Naive thymus-derived CD4-positive, alpha-beta T cell (primary cell): ENCODE measurements around the gene RBFA. TPM values are rescaled to one million over a fixed set of nuclear protein-coding genes. Genes with fewer than 3 reads are reported as not detected.

Experiments
- ATAC-seq: fragments of 150-1000 bp; cut with Tn5 transposase; 2 replicates; pipeline ENCODE4 v1.10.0; 2021; ENCODE audit warnings: mild to moderate bottlenecking, moderate library complexity
- CTCF ChIA-PET: fragments of 350-600 bp; sonication (Branson Sonifier 250); formaldehyde crosslinking; loops from one replicate; lab custom pipeline; 2021; ENCODE audit warnings: antibody characterized with exemption; lab: Charles Lee
- POLR2A ChIA-PET: fragments of 350-600 bp; sonication (Branson Sonifier 250); formaldehyde crosslinking; loops from one replicate; lab custom pipeline; 2021; ENCODE audit warnings: antibody characterized with exemption, inconsistent platforms; lab: Charles Lee
- DNase-seq, 9 donors: peaks; one replicate each; pipeline versions ENCODE4 v3.0.0 to v3.0.0-alpha.2; 2020 to 2022; ENCODE audit warnings: mixed read lengths in 1 of 9
- H3K27ac ChIP-seq: one replicate; pipeline ENCODE4 v1.7.0; 2013; ENCODE audit warnings: mild to moderate bottlenecking, low read depth, low read length, moderate library complexity
- H3K27me3 ChIP-seq, 2 donors: one replicate each; pipeline ENCODE4 v1.7.0; 2013; ENCODE audit warnings: low read length in 2 of 2, mild to moderate bottlenecking in 2 of 2, moderate library complexity in 2 of 2; ENCODE audit not compliant: control insufficient read depth in 2 of 2, insufficient read depth in 2 of 2
- H3K36me3 ChIP-seq, 3 experiments: 1 replicate in 2 of 3; 2 replicates in 1 of 3; pipeline ENCODE4 v1.7.0; 2013; ENCODE audit warnings: low read length in 3 of 3, mild to moderate bottlenecking in 3 of 3, moderate library complexity in 1 of 3; ENCODE audit not compliant: insufficient read depth in 3 of 3, control insufficient read depth in 2 of 3
- H3K4me1 ChIP-seq, 2 donors: one replicate each; pipeline ENCODE4 v1.7.0; 2013; ENCODE audit warnings: low read length in 2 of 2, mild to moderate bottlenecking in 2 of 2, moderate library complexity in 1 of 2; ENCODE audit not compliant: control insufficient read depth in 2 of 2, insufficient read depth in 2 of 2
- H3K4me3 ChIP-seq: 2 replicates; pipeline ENCODE4 v1.7.0; 2013; ENCODE audit warnings: mild to moderate bottlenecking, low read length
- H3K9me3 ChIP-seq, 3 experiments: 1 replicate in 2 of 3; 2 replicates in 1 of 3; pipeline ENCODE4 v1.7.0; 2013; ENCODE audit warnings: low read length in 3 of 3; ENCODE audit not compliant: control insufficient read depth in 2 of 3
- H3K27ac Mint-ChIP-seq, 9 donors: one replicate each; pipeline ENCODE4 v1.8.0; 2020 to 2022; ENCODE audit warnings: mixed read lengths in 9 of 9, mild to moderate bottlenecking in 8 of 9, moderate library complexity in 5 of 9, inconsistent platforms in 2 of 9
- H3K27me3 Mint-ChIP-seq, 5 donors: one replicate each; pipeline ENCODE4 v1.8.0; 2021 to 2022; ENCODE audit warnings: mixed read lengths in 5 of 5, mild to moderate bottlenecking in 1 of 5
- H3K36me3 Mint-ChIP-seq, 5 donors: one replicate each; pipeline ENCODE4 v1.8.0; 2020 to 2022; ENCODE audit warnings: mixed read lengths in 5 of 5, mild to moderate bottlenecking in 3 of 5, inconsistent platforms in 1 of 5
- H3K4me1 Mint-ChIP-seq, 7 donors: one replicate each; pipeline ENCODE4 v1.8.0; 2020 to 2022; ENCODE audit warnings: mixed read lengths in 7 of 7, mild to moderate bottlenecking in 3 of 7, inconsistent platforms in 1 of 7
- H3K4me3 Mint-ChIP-seq, 10 donors: one replicate each; pipeline ENCODE4 v1.8.0; 2020 to 2022; ENCODE audit warnings: mild to moderate bottlenecking in 10 of 10, mixed read lengths in 10 of 10, moderate library complexity in 6 of 10, inconsistent platforms in 2 of 10
- H3K9me3 Mint-ChIP-seq, 11 donors: one replicate each; pipeline ENCODE4 v1.8.0; 2020 to 2022; ENCODE audit warnings: mixed read lengths in 11 of 11, mild to moderate bottlenecking in 4 of 11, inconsistent platforms in 1 of 11, moderate library complexity in 1 of 11
- intact Hi-C, 2 donors: fragments of 100-400 bp; cut with micrococcal nuclease; formaldehyde crosslinking; loops; one replicate each; pipeline ENCODE4 v1.15.1; 2023
- polyA plus RNA-seq, 2 donors: library from polyadenylated mRNA; unstranded; fragments of 300-500 nt; fragmentation: Illumina TruSeq; gene quantifications; one replicate each; pipeline ENCODE4 v1.2.3, GENCODE V29; 2021
- total RNA-seq, 6 experiments: library from RNA in 5 of 6; stranded (reverse) in 5 of 6; gene quantifications; 1 replicate in 5 of 6; 2 replicates in 1 of 6; pipeline ENCODE4 v1.2.3 and lab custom pipeline; 2021 to 2026

Gene RBFA
- total and polyA plus RNA-seq, 7 experiments from 2014 or later, result 14.6 to 23.5 (median 21.6) TPM

GRCh38 chr18:80059945-80060344 is 25.7 kb downstream of the RBFA start:
- peaks cover 0 to 27% (median 0%) of the 10 kb centered on the region in 3 experiments for H3K9me3 ChIP-seq
- Mint-ChIP-seq H3K27me3 (no peaks in the 10 kb centered on the region), H3K9me3 (peaks cover 0 to 81% (median 28%) of the 10 kb centered on the region in 11 donors), H3K4me1 (no peaks in the 10 kb centered on the region), H3K4me3 (no peak overlapping the region), H3K36me3 (peaks cover 0 to 19% (median 4%) of the 10 kb centered on the region in 5 donors), H3K27ac (no peak overlapping the region)
- intact Hi-C loops, result no loop called here
- H3K36me3 ChIP-seq, result no peaks in the 10 kb centered on the region
- no peak overlapping the region for H3K4me3 ChIP-seq
- H3K4me1 ChIP-seq, result no peaks in the 10 kb centered on the region
- no peak overlapping the region for H3K27ac ChIP-seq
- DNase-seq (no peak), ATAC-seq (no peak)
- H3K27me3 ChIP-seq, result no peaks in the 10 kb centered on the region
- ChIA-PET POLR2A (no interaction called here), CTCF (no interaction called here)

DNA sequence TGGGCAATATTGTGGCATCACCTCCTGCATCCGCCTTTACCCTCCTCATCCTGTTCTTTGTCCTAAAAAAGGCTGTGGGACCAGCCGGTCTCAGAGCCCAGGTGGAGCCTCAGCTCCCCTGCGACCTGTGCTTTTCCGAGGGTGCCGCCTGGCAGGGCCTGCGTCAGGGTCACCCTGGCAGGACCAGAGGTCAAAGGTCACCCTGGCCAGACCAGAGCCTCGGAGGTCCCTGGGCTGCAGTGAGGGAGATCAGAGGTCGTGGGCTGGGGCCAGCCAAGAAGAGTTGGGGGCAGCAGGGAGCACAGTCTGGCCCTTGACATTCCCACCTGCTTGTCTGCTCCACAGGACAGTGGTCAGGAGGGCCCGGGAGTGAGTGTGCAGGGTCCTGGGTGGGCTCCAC is 31.5 kb downstream of the RBFA start:
- H3K4me3 ChIP-seq, result no peak overlapping the region
- no peak overlapping the region for H3K27ac ChIP-seq
- ChIA-PET POLR2A (no interaction called here), CTCF (no interaction called here)
- H3K4me3 Mint-ChIP-seq, result no peak overlapping the region
- H3K9me3 Mint-ChIP-seq, result peaks cover 0 to 28% (median 3%) of the 10 kb centered on the region in 11 donors
- peaks cover 0 to 3% (median 0%) of the 10 kb centered on the region in 3 experiments for H3K9me3 ChIP-seq
- intact Hi-C loops, result no loop called here
- ATAC-seq, result no peak
- H3K4me1 Mint-ChIP-seq, result no peaks in the 10 kb centered on the region
- H3K36me3 Mint-ChIP-seq, result peaks cover 0 to 4% (median 0%) of the 10 kb centered on the region in 5 donors
- no peaks in the 10 kb centered on the region for H3K36me3 ChIP-seq
- no peak for DNase-seq
- H3K27ac Mint-ChIP-seq, result no peak overlapping the region
- H3K27me3 Mint-ChIP-seq, result no peaks in the 10 kb centered on the region
- H3K4me1 ChIP-seq, result no peaks in the 10 kb centered on the region
- no peaks in the 10 kb centered on the region for H3K27me3 ChIP-seq

DNA sequence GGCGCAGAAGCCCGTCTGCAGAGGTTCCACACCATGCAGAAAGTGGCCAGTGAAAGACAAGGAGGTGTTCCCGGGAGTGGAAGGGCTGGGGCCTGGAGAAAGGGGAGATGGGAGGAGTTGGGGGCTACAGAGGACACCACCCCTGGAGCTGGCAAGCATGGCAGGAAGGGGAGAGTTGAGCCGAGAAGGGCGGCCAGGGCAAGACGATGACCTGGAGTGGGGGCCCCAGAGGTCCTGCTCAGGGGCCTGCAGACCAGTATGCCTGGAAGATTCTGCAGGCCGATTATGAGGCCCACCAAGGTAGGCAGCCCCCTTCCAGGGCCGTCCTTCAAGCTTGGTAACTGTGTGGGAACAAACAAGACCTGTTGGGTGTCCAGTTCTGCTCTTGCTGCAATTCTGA is 33.1 kb downstream of the RBFA start:
- CTCF ChIA-PET, result no interaction called here
- Histone ChIP-seq H3K4me3 (no peak overlapping the region), H3K9me3 (peaks cover 0 to 2% (median 0%) of the 10 kb centered on the region in 3 experiments), H3K27me3 (no peaks in the 10 kb centered on the region), H3K27ac (no peak overlapping the region), H3K36me3 (no peaks in the 10 kb centered on the region), H3K4me1 (no peaks in the 10 kb centered on the region)
- H3K4me1 Mint-ChIP-seq, result no peaks in the 10 kb centered on the region
- no peak overlapping the region for H3K4me3 Mint-ChIP-seq
- no peak overlapping the region for H3K27ac Mint-ChIP-seq
- ATAC-seq (no peak), DNase-seq (no peak)
- no peaks in the 10 kb centered on the region for H3K27me3 Mint-ChIP-seq
- peaks cover 0 to 13% (median 0%) of the 10 kb centered on the region in 11 donors for H3K9me3 Mint-ChIP-seq
- peaks cover 0 to 4% (median 0%) of the 10 kb centered on the region in 5 donors for H3K36me3 Mint-ChIP-seq
- POLR2A ChIA-PET, result no interaction called here
- intact Hi-C loops, result no loop called here

- CTCF ChIA-PET, result no interaction called here
These were observed 33.7 kb downstream of the RBFA start for GRCh38 chr18:80067897-80068296.

GRCh38 chr18:80068571-80069272 is 34.5 kb downstream of the RBFA start:
- intact Hi-C loops, result no loop called here
- no peak for DNase-seq
- Histone ChIP-seq H3K4me3 (no peak overlapping the region), H3K27ac (no peak overlapping the region), H3K36me3 (no peaks in the 10 kb centered on the region), H3K9me3 (no peaks in the 10 kb centered on the region), H3K27me3 (no peaks in the 10 kb centered on the region), H3K4me1 (no peaks in the 10 kb centered on the region)
- ATAC-seq, result no peak
- Mint-ChIP-seq H3K27me3 (no peaks in the 10 kb centered on the region), H3K9me3 (peaks cover 0 to 5% (median 0%) of the 10 kb centered on the region in 11 donors), H3K36me3 (peaks cover 0 to under 1% (median 0%) of the 10 kb centered on the region in 5 donors), H3K4me1 (no peaks in the 10 kb centered on the region), H3K27ac (no peak overlapping the region), H3K4me3 (no peak overlapping the region)
- CTCF ChIA-PET, result no interaction called here
- POLR2A ChIA-PET, result no interaction called here

More at GRCh38 chr18:80067897-80068296, 33.7 kb downstream of the RBFA start:
- Histone ChIP-seq H3K9me3 (no peaks in the 10 kb centered on the region), H3K27ac (no peak overlapping the region), H3K4me1 (no peaks in the 10 kb centered on the region), H3K36me3 (no peaks in the 10 kb centered on the region), H3K4me3 (no peak overlapping the region), H3K27me3 (no peaks in the 10 kb centered on the region)
- no peaks in the 10 kb centered on the region for H3K27me3 Mint-ChIP-seq
- POLR2A ChIA-PET, result no interaction called here
- intact Hi-C loops, result no loop called here
- peaks cover 0 to 4% (median 0%) of the 10 kb centered on the region in 5 donors for H3K36me3 Mint-ChIP-seq
- H3K4me1 Mint-ChIP-seq, result no peaks in the 10 kb centered on the region
- no peak overlapping the region for H3K4me3 Mint-ChIP-seq
- ATAC-seq (no peak), DNase-seq (no peak)
- peaks cover 0 to 8% (median 0%) of the 10 kb centered on the region in 11 donors for H3K9me3 Mint-ChIP-seq
- H3K27ac Mint-ChIP-seq, result no peak overlapping the region

DNA sequence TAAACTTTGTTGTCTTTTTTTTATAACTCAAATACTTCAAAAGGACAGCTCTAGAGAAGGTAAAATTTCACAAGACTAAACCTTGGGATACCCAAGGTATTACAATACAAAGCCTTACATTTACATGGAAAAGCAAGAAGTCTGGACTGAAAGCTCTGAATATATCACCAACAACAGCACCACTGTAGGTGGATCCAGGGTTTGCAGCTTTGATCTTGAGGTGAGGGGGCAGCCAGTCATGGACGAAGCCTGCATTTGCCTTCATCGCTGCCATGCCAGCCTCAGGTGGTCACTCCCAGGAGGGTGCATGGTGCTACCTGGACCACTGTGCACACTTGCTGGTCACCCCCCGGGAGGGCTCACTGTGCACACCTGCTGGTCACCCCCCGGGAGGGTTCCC is 36.6 kb downstream of the RBFA start:
- CTCF ChIA-PET, result no interaction called here
- H3K27me3 ChIP-seq, result no peaks in the 10 kb centered on the region
- Mint-ChIP-seq H3K4me1 (no peaks in the 10 kb centered on the region), H3K9me3 (no peaks in the 10 kb centered on the region), H3K27me3 (no peaks in the 10 kb centered on the region), H3K4me3 (no peak overlapping the region), H3K36me3 (peaks cover 0 to 5% (median 0%) of the 10 kb centered on the region in 5 donors), H3K27ac (no peak overlapping the region)
- no peak for DNase-seq
- H3K4me3 ChIP-seq, result no peak overlapping the region
- POLR2A ChIA-PET, result no interaction called here
- H3K9me3 ChIP-seq, result no peaks in the 10 kb centered on the region
- no peaks in the 10 kb centered on the region for H3K4me1 ChIP-seq
- no peak overlapping the region for H3K27ac ChIP-seq
- ATAC-seq, result no peak
- H3K36me3 ChIP-seq, result no peaks in the 10 kb centered on the region
- intact Hi-C loops, result no loop called here

DNA sequence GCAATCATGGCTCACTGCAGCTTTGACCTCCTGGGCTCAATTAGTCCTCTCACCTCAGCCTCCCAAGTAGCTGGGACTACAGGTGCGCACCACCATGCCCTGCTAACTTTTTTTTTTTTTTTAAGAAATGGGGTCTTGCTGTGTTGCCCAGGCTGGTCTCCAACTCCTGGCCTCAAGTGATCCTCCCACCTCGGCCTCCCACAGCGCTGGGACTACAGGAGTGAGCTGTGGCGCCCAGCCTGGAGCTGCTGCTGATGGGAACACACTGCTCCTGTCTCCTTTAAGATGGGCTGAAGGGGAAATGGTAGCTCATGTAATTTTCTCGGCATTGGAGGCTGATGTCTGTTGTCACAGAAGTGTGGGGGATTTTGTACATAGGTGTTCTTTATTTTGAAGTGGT is 39.9 kb downstream of the RBFA start:
- H3K9me3 Mint-ChIP-seq, result no peaks in the 10 kb centered on the region
- no peak overlapping the region for H3K27ac Mint-ChIP-seq
- no peak overlapping the region for H3K4me3 ChIP-seq
- ATAC-seq (no peak), DNase-seq (no peak)
- H3K36me3 Mint-ChIP-seq, result peaks cover 0 to 5% (median 0%) of the 10 kb centered on the region in 5 donors
- H3K4me1 ChIP-seq, result no peaks in the 10 kb centered on the region
- intact Hi-C loops, result no loop called here
- H3K27me3 Mint-ChIP-seq, result no peaks in the 10 kb centered on the region
- no peak overlapping the region for H3K4me3 Mint-ChIP-seq
- no peaks in the 10 kb centered on the region for H3K9me3 ChIP-seq
- ChIA-PET POLR2A (no interaction called here), CTCF (no interaction called here)
- H3K4me1 Mint-ChIP-seq, result no peaks in the 10 kb centered on the region
- H3K36me3 ChIP-seq, result no peaks in the 10 kb centered on the region
- H3K27ac ChIP-seq, result no peak overlapping the region
- no peaks in the 10 kb centered on the region for H3K27me3 ChIP-seq
